HepG2 (cell line): ENCODE data around the gene ANKFY1. TPM values are rescaled to one million over a fixed set of nuclear protein-coding genes. Genes with fewer than 3 reads are reported as not detected.

Source experiments
- ATAC-seq: fragments of 200-7000 bp; cut with Tn5 transposase; 3 replicates; pipeline ENCODE4 v1.9.1; 2020; ENCODE audit warnings: mild to moderate bottlenecking, moderate library complexity
- BruUV-seq: library from RNA; stranded (reverse); fragments of 400-500 nt; replicated peaks from 2 replicates; lab custom pipeline; 2021; lab: Mats Ljungman, UMichigan
- CTCF ChIA-PET: fragments of 300-600 bp; formaldehyde crosslinking; extraction: SDS; loops from one replicate; lab custom pipeline; 2021; ENCODE audit warnings: low total read pairs, inconsistent platforms, low intra/inter-chr PET ratio; lab: Yijun Ruan, JAX
- POLR2A ChIA-PET: fragments of 350-600 bp; sonication (Branson Sonifier 250); formaldehyde crosslinking; loops from one replicate; lab custom pipeline; 2020; ENCODE audit warnings: antibody characterized with exemption, inconsistent platforms; lab: Yijun Ruan, JAX
- DNase-seq: peaks from one replicate; pipeline ENCODE4 v3.0.0-alpha.2; 2015; ENCODE audit warnings: low spot score
- FAIRE-seq: peaks from 3 replicates; lab custom pipeline; 2011; peaks lifted over from hg19 to GRCh38; lab: Jason Lieb, UNC
- H2AFZ ChIP-seq: one replicate; pipeline ENCODE4 v1.6.1; 2011; ENCODE audit warnings: low read length, inconsistent platforms
- H3K27ac ChIP-seq: fragments of 300-600 bp; 3 replicates; pipeline ENCODE4 v1.8.0; 2011; ENCODE audit warnings: mixed run types, mild to moderate bottlenecking, mixed read lengths, low read length, inconsistent platforms; ENCODE audit not compliant: insufficient read depth; ENCODE audit errors: extremely low read length
- H3K27me3 ChIP-seq, 2 experiments: fragments of 200-600 bp in 1 of 2; 2 replicates in 1 of 2; 3 replicates in 1 of 2; pipeline versions ENCODE4 v1.6.0 to v1.8.0; 2011; ENCODE audit warnings: low read length in 2 of 2, mild to moderate bottlenecking in 2 of 2, moderate library complexity in 2 of 2, inconsistent platforms in 1 of 2; ENCODE audit not compliant: insufficient read depth in 2 of 2, control insufficient read depth in 1 of 2
- H3K36me3 ChIP-seq, 2 experiments: fragments of 200-600 bp in 1 of 2; replicated peaks in 1 of 2; 2 replicates in 1 of 2; 3 replicates in 1 of 2; pipeline versions ENCODE4 v1.5.1 to v1.8.0; 2011; ENCODE audit warnings: low read length in 2 of 2, inconsistent platforms in 1 of 2; ENCODE audit not compliant: insufficient read depth in 2 of 2, control insufficient read depth in 1 of 2
- H3K4me1 ChIP-seq: 2 replicates; pipeline ENCODE4 v1.5.1; 2012; ENCODE audit warnings: low read length, inconsistent platforms; ENCODE audit not compliant: insufficient read depth
- H3K4me2 ChIP-seq: 2 replicates; pipeline ENCODE4 v1.6.0; 2011; ENCODE audit warnings: low read depth, low read length, inconsistent platforms
- H3K4me3 ChIP-seq, 3 experiments: fragments of 200-600 bp in 1 of 3; sonication (generic), shearing (Covaris generic) in 1 of 3; replicated peaks in 1 of 3; 2 replicates each; pipeline ENCODE4 v1.5.1; 2011 to 2016; ENCODE audit warnings: low read length in 3 of 3, inconsistent platforms in 2 of 3, low read depth in 2 of 3, mild to moderate bottlenecking in 2 of 3, control low read depth in 1 of 3, mixed read lengths in 1 of 3; ENCODE audit not compliant: insufficient read depth in 1 of 3
- H3K79me2 ChIP-seq: one replicate; pipeline ENCODE4 v1.6.1; 2011; ENCODE audit warnings: low read length, inconsistent platforms; ENCODE audit not compliant: insufficient read depth
- H3K9ac ChIP-seq: 2 replicates; pipeline ENCODE4 v1.6.0; 2011; ENCODE audit warnings: mild to moderate bottlenecking, low read depth, low read length, inconsistent platforms; ENCODE audit not compliant: insufficient read depth
- H3K9me3 ChIP-seq: 2 replicates; pipeline ENCODE4 v1.5.1; 2012; ENCODE audit warnings: mild to moderate bottlenecking, low read length
- H4K20me1 ChIP-seq: 2 replicates; pipeline ENCODE4 v1.6.0; 2011; ENCODE audit warnings: inconsistent platforms, mild to moderate bottlenecking, low read length, moderate library complexity; ENCODE audit not compliant: insufficient read depth
- ASH2L ChIP-seq: fragments of 300-600, 200-600 bp; sonication (generic); IDR thresholded peaks from 2 replicates; pipeline ENCODE4 v1.7.0; 2017; ENCODE audit warnings: low read depth, mild to moderate bottlenecking, moderate library complexity, mixed read lengths, low read length; ENCODE audit not compliant: insufficient read length
- PITX1 ChIP-seq: sonication (generic); formaldehyde crosslinking; IDR thresholded peaks from 2 replicates; pipeline ENCODE4 v1.5.1; 2020; ENCODE audit warnings: mild to moderate bottlenecking, missing genetic modification reagents
- SALL2 ChIP-seq: sonication (generic); formaldehyde crosslinking; IDR thresholded peaks from 2 replicates; pipeline ENCODE4 v1.8.1; 2023; ENCODE audit warnings: mild to moderate bottlenecking, missing genetic modification reagents, inconsistent platforms
- ZFYVE20 ChIP-seq: sonication (generic); formaldehyde crosslinking; IDR thresholded peaks from 2 replicates; pipeline ENCODE4 v1.8.0; 2023; ENCODE audit warnings: low read depth, mild to moderate bottlenecking, moderate library complexity, missing genetic modification reagents, borderline replicate concordance
- WGBS: methylation state at CpG from one replicate; pipeline ENCODE4 v1.1.6; 2017; ENCODE audit warnings: low lambda C conversion rate; 5-methylcytosine and 5-hydroxymethylcytosine counted together
- in situ Hi-C: cut with HindIII; loops from 2 replicates; pipeline ENCODE4 v1.10.0; 2017; ENCODE audit warnings: low pct_unique_long_range_greater_than_20kb; ENCODE audit not compliant: extremely low pct_ligation_motif_present
- intact Hi-C: fragments of 100-400 bp; cut with micrococcal nuclease; formaldehyde crosslinking; loops from one replicate; pipeline ENCODE4 v1.10.0; 2022; ENCODE audit not compliant: unreplicated experiment
- polyA plus RNA-seq, 8 experiments: library from polyadenylated mRNA; depleted of rRNA in 3 of 8; stranded (reverse) in 7 of 8; unstranded in 1 of 8; fragments of >200 nt; fragmentation: Illumina TruSeq in 4 of 8; extraction: Trizol in 4 of 8; gene quantifications; 2 replicates each; pipeline versions ENCODE4 v1.2.1 to v1.2.3, GENCODE V29; 2011 to 2016; ENCODE audit warnings: low read depth in 4 of 8, missing spikeins in 1 of 8, mixed read lengths in 1 of 8; ENCODE audit not compliant: insufficient read depth in 1 of 8
- total RNA-seq, 5 experiments: library from RNA; depleted of rRNA; stranded (reverse); fragments of >200 nt; fragmentation: Illumina TruSeq; extraction: Trizol; gene quantifications; 2 replicates each; pipeline ENCODE4 v1.2.3, GENCODE V29; 2016; ENCODE audit warnings: low read depth in 1 of 5
- TF ChIP-seq, protein P1 (sequence below): sonication (generic); formaldehyde crosslinking; IDR thresholded peaks from 2 replicates; pipeline ENCODE4 v1.5.1; 2020; ENCODE audit warnings: mild to moderate bottlenecking, missing genetic modification reagents, borderline replicate concordance
- TF ChIP-seq, protein P2 (sequence below): IDR thresholded peaks from 2 replicates; pipeline ENCODE4 v1.6.1; 2012; ENCODE audit warnings: inconsistent platforms

Gene ANKFY1
- total and polyA plus RNA-seq, 2 of the 13 experiments (the other 11 are each of a cell fraction or from before 2014, with no cell fraction given): 11.9 to 16.8 TPM

DNA sequence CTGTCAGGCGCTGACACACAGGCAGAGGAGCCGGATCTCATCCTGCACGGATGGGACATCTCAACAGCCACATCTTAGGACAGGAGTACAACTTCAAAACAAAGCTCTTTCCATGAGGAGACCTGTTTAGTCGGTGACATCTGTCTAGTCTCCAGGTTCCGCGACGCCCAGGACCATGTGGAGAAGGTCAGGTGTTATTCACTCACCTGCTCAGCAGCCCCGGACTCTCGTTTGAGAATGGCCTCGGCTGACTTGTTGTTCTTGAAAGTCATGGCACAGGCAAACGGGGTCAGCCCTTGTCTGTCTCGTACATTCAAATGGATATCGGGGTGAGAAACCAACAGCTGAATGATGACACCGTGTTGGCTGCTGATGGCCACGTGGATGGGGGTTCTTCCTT, 85.1 kb downstream of the ANKFY1 start:
- peaks cover 38 to 89% of the 10 kb centered on the region in 2 experiments for H3K36me3 ChIP-seq
- no peaks in the 10 kb centered on the region for H3K27me3 ChIP-seq
- no peak overlapping the region for H2AFZ ChIP-seq
- no peak for ATAC-seq
- H3K4me1 ChIP-seq: peaks cover 16% of the 10 kb centered on the region
- H3K79me2 ChIP-seq: no peaks in the 10 kb centered on the region
- in situ Hi-C loops: no loop called here
- no peak for DNase-seq
- CTCF ChIA-PET: no interaction called here
- H3K9ac ChIP-seq: no peak overlapping the region
- no TSS peak for BruUV-seq
- H3K4me2 ChIP-seq: no peak overlapping the region
- POLR2A ChIA-PET: no interaction called here
- WGBS: 99% methylated on average over 13 of the region's 15 CpGs
- H4K20me1 ChIP-seq: no peaks in the 10 kb centered on the region
- H3K27ac ChIP-seq: no peak overlapping the region
- H3K9me3 ChIP-seq: no peaks in the 10 kb centered on the region
- H3K4me3 ChIP-seq: no peak overlapping the region
- FAIRE-seq: no peak
- intact Hi-C loops: no loop called here
- TF ChIP-seq PITX1 (CRISPR knock-in tag) (no peak), ZFYVE20 (CRISPR knock-in tag) (no peak), ASH2L (no peak), SALL2 (no peak)
- TF ChIP-seq, protein P1, sequence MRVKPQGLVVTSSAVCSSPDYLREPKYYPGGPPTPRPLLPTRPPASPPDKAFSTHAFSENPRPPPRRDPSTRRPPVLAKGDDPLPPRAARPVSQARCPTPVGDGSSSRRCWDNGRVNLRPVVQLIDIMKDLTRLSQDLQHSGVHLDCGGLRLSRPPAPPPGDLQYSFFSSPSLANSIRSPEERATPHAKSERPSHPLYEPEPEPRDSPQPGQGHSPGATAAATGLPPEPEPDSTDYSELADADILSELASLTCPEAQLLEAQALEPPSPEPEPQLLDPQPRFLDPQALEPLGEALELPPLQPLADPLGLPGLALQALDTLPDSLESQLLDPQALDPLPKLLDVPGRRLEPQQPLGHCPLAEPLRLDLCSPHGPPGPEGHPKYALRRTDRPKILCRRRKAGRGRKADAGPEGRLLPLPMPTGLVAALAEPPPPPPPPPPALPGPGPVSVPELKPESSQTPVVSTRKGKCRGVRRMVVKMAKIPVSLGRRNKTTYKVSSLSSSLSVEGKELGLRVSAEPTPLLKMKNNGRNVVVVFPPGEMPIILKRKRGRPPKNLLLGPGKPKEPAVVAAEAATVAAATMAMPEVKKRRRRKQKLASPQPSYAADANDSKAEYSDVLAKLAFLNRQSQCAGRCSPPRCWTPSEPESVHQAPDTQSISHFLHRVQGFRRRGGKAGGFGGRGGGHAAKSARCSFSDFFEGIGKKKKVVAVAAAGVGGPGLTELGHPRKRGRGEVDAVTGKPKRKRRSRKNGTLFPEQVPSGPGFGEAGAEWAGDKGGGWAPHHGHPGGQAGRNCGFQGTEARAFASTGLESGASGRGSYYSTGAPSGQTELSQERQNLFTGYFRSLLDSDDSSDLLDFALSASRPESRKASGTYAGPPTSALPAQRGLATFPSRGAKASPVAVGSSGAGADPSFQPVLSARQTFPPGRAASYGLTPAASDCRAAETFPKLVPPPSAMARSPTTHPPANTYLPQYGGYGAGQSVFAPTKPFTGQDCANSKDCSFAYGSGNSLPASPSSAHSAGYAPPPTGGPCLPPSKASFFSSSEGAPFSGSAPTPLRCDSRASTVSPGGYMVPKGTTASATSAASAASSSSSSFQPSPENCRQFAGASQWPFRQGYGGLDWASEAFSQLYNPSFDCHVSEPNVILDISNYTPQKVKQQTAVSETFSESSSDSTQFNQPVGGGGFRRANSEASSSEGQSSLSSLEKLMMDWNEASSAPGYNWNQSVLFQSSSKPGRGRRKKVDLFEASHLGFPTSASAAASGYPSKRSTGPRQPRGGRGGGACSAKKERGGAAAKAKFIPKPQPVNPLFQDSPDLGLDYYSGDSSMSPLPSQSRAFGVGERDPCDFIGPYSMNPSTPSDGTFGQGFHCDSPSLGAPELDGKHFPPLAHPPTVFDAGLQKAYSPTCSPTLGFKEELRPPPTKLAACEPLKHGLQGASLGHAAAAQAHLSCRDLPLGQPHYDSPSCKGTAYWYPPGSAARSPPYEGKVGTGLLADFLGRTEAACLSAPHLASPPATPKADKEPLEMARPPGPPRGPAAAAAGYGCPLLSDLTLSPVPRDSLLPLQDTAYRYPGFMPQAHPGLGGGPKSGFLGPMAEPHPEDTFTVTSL (CRISPR knock-in tag): no peak
- TF ChIP-seq, protein P2, sequence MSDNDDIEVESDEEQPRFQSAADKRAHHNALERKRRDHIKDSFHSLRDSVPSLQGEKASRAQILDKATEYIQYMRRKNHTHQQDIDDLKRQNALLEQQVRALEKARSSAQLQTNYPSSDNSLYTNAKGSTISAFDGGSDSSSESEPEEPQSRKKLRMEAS: no peak
